ENCODE data around the gene UBQLN4.
"Not testable (repeated sequence)": the region's sequence is repeated elsewhere in the genome, so short reads cannot be mapped to it uniquely, and the experiment has no call there.

UBQLN4 gene

DNA sequence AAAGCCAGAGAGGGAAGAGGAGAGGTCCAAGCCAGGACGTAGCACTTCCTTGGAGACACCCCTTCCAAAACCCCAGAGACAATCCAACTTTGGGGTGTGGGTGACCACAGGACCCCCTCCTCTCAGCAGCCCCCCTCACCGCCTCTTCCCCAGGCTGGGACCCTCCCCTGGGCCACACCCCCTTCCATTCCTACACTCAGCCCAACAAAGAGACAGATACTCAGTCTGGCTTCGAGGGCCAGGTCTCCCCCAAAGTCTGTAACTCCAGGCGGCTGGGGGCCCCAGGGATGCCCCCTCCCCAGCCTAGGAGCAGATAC, 27.2 kb upstream of the UBQLN4 start:
- no peak for FAIRE-seq

DNA sequence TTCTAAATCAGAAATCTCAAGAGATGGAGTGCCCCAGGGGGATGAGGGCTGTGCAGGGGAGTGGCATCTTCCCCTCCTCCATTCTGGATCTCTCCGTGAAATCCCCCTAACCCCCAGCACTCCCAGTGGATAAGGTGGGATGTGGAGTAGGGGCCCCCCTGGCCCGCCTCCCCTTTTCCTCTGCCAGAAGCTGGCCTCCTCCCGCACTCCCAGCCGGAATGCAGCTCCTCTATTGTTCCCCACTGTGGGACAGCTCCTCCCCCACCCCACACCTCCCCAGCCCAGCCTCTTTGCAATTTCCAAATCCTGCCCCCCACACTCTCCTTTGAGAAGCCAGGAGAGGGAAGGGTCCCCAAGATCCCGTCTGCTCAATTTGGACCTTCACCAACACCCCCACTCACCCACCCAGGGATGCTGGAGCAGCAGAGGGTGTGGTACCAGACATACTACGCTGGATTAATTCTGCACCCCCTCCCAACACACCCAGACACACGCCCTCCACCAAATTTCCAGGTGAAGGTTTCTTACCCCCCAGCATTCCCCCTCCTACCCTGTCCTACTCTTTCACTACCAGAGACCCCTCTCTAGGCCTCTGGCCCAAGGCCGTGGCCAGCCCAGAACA, 26.8 kb upstream of the UBQLN4 start:
- FAIRE-seq, result no peak

DNA sequence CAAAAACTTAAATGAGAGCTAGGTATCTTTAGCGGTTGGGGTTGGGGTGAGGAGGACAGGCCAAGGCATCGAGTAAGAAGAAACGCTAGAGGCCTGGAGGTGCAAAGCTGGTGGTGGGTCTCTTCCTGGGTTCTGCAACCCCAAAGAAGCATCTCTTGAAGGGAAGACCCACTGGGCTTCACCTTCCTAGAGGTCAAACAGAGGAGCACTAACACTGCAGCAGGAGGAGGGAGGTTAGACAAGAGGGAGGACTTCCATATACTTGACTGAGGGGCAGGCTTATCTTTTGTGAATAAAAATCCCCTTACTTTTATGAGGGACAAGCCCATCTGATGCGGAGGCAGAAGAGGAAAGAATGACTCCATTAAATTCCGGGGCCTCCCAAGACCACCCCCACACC, 26.2 kb upstream of the UBQLN4 start:
- FAIRE-seq, result no peak

DNA sequence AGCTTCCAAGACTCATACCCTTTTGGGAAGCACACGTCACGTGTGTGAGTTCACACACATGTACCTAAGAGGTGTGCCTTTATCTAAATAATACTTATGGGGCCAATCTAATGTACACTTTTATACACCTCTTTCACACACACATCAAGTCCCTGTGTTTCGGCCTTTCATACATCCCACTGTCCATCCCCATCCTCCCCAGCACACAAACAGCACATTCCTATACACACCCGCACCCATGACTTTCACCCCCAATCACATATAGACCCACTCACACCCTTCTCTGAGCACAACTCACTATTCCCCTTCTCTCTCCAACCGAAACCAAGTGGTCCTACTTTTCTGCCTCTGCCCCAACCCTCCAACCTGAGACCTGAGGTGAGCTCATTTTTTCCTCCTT, 25.1 kb upstream of the UBQLN4 start:
- no peak for FAIRE-seq

DNA sequence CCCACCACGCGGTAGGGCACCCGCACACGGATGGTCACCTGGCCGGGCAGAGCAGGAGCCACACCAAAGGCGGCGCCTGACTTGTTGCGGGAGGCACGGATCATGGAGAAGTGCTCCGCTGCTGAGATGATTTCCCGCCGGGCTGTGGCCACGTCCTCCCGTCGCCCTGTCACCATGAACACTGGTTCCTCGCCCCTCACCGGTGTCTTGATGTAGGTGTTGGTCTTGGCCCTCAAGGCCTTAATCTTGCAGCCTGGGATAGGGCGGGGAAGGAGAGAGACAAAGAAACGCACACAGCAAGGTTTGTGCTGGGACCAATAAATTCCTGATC, 23.8 kb upstream of the UBQLN4 start:
- FAIRE-seq, result no peak

DNA sequence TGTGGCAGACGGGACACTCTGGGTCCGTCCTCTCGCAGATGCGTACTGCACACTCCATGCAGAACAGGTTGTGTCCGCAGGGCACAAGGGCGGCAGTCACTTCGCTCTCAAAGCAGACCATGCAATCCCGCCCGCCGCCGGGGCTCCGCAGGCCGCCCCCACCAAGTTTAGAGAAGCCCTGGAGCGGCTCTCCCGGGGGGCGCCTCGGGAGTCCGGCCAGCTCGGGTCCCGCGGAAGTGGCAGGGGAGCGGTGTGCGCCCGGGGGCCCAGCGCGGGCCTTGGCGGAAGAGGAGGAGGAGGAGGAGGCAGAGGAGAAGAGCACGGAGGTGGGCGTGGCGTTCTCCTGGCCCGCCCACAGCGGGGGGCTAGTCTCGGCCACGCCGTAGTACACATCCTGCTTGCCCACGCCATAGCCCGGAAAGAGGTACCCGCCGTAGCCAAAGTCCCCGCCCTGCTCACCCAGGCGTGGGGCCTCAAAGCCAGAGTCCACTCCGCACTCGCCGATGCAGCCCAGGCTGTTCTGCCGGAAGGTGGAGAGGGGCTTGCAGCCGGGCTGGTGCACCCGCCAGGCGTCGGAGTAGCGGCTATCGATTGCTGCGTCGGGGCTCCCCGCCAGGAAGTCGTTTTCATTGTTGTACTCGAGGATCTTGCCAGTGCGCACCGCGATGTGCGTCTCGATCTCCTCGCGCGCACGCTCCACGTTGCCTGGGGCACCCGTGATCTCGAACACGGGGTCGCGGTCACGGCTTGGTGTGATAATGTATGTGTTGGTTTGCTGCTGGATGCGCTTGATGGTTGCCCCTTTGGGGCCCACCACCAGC, 23.2 kb upstream of the UBQLN4 start:
- FAIRE-seq, result no peak

DNA sequence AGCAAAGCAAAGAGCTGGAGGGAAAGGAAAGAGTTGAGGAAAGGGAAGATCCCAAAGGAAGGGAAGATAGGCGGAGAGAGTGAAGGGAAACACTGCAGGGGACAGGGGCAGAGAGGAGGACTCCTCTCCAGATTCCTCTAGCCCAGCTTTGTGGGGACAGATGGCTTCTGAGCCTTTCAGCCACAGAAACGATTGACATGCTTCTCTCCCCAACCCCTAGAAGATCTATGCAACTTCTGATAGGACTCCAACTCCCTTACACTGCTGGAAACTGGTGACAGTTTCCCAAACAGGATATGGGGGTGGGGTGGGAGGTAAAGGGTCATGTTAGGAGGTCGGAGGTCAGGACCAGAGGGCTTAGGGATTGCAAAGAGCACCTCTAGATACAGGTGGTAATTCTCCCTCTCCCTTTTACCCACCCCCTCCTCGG, 22.2 kb upstream of the UBQLN4 start:
- FAIRE-seq, result no peak

DNA sequence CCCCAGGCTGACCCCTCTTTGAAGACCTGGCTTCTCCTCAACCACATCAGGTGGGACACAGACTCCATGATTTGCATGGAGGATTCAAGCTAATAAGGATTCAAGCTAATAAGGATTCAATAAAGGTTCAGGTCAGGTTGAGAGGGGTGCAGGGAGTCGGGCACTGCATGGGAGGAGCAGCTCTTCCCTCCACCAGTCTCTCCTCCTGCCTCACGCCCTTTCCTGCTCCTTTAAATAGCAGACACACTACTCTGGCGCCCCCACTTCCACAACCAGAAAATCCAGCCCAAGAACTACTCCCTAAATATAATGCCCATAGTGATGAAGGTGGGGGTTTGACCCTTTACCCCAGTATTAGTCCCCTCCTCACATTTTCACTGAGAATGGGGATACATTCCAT, 21.6 kb upstream of the UBQLN4 start:
- FAIRE-seq, result no peak

DNA sequence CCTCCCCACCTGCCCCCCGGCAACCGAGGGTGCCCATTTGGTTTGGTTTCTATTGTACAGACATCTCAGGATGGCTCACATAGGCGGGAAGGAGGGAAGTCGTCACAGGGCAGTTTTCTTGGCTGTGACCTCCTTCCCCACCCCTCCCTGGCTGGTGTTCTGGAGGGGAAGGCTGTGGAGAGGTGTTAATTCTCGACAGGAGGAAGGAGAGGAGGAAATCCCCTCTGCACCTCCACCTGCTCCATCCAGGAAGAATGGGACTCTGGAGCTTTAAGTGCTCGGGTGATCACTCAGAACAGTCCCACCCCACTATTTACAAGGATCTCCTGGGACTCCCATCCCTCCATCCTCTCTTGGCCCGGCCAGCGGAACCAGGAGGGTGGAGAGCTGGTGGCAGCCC, 21.1 kb upstream of the UBQLN4 start:
- FAIRE-seq, result no peak

DNA sequence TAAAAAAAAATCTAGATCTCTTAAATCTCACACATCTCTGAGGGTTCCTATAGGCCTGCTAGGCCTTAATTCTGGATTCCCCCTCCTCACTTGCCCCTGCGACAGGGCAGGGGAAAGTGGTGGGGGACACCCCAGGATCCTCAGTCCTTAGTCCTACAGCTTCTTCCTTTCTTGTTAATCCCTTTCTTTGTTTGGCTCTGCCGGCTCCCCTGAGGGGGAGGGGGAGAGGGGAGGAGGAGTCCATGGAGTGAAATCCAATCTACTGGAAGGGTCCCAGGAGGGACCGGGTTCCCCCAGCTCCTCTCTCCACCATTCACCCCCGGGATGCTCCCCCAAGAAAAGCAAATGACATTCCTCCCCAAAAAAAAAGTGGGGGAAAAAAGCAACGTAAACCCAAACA, 20.1 kb upstream of the UBQLN4 start:
- FAIRE-seq, result no peak

DNA sequence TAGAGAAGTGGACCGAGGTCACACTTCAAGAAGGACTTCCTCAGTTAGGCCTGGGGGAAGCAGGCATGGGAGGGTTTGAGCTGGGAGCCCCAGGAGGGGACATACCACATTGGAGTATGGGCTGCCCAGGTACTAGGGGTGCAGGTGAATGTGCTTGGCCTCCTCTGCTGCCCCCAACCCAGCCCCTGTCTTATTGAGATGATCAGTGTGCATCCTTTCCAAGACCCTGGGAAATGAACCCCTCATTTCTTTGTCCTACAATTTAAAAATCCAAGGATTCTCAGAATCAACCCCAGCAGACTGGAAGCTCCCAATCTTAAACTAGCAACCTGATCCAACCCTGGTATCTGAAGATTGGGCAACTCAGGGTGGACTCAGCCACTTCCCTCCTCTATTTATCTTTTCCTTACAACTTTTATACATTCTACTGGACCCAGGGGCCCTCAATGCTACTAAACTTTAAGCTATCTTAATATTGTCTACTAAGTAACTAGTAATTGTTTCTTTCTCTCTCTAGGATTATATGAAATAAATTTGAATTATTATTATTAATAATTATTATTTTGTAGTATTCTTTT, 19.6 kb upstream of the UBQLN4 start:
- FAIRE-seq, result no peak

DNA sequence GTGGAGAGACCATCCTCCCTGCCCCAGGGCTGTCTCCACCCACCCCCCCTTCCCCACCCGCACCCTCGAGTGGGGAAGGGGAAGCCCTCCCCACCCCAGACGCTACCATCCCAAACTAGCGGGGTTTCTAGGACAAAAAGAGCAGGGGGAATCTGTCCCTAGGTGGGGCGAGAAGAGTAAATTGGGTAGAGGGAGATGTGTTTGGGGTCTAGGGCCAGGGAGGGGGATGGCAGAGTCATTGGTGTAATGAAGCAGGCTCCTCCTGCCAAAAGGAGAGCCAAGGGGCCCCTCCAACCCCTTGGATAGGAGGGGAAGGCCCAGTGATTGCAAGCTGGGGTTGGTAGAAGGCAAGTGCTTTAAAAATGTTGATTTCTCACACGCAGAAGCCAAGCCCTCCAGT, 18.7 kb upstream of the UBQLN4 start:
- no peak for FAIRE-seq

DNA sequence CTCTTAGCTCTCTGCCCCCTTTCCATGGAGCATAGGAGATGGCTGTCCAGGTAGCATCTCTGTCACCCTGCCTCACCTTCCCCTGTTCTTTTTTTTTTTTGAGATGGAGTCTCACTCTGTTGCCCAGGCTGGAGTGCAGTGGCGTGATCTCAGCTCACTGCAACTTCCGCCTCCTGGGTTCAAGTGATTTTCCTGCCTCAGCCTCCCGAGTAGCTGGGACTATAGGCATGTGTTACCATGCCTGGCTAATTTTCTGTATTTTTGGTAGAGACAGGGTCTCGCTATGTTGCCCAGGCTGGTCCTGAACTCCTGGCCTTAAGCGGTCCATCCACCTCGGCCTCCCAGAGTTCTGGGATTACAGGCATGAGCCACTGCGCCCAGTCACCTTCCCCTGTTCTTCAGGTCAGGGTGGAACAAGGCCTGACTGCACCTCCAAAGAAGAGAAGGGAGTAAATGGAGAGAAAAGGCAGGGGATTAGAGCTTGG, 17.8 kb upstream of the UBQLN4 start:
- not testable (repeated sequence) for FAIRE-seq

DNA sequence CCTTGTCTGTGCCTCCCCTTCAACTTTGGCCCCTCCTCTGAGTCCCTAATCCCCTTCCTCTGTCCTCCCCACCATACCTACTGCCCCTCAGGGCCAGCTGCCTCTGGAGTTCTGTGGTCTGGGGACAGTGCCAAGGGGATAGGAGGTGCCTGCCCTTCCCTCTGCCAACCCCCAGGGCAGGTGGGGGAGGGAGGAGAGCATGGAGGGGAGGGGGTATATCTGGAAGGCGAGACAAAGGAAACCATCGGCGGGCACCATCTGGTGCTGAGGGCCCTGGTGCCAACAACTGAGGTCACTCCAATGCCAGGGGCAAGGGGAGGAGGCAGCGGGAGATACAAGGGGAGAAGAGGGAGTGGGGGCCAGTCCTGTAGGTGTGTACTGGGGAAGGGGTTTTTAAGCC, 16.9 kb upstream of the UBQLN4 start:
- no peak for FAIRE-seq

DNA sequence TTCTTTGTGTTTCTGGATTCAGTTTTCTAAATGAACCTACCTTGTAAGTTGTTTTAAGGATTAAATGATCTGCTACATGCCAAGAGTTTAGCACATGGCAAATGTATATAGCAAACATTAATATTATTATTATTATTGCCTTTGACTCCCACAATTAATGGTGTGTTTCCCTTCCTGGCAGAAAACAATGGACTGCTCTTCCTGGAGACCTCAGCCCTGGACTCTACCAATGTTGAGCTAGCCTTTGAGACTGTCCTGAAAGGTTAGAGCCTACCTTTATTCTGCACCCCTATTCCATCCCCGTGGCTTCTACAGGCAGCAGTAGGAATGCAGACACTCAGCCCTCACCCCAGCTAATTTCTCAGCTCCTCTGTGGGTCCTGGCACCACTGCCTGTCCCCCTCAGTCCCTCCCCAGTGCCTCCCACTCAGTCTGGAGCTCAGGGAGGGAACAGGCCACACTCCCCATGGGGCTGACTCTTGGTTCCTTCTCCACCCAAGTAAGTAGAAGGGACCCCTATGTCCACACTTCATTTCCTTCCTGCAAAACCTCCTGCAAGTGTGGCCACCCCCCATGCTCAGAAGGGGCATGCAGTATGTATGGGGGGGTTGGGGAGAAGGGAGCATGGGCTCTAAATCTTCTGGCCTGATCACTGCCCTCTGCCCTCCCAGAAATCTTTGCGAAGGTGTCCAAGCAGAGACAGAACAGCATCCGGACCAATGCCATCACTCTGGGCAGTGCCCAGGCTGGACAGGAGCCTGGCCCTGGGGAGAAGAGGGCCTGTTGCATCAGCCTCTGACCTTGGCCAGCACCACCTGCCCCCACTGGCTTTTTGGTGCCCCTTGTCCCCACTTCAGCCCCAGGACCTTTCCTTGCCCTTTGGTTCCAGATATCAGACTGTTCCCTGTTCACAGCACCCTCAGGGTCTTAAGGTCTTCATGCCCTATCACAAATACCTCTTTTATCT, 16.2 kb upstream of the UBQLN4 start:
- FAIRE-seq, result no peak

DNA sequence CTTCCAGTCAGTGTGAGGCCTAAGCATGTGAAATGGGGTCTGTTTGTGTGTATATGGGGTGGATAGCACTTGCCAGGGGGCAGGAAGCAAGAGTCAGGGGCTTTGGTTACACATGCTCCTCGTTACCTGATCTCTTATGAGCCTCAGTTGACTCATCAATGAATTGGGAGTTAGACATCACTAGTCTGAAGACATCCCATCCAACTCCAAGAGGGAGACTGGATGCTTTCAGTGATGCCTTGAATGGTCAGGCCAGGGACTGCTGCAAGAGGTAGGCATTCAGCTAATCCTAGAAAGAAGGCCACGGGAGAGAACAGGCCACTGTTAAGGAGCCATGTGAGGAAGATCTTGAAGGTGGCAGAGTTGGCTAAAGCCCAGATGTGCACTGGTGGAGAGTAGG, 13.7 kb upstream of the UBQLN4 start:
- FAIRE-seq, result no peak

DNA sequence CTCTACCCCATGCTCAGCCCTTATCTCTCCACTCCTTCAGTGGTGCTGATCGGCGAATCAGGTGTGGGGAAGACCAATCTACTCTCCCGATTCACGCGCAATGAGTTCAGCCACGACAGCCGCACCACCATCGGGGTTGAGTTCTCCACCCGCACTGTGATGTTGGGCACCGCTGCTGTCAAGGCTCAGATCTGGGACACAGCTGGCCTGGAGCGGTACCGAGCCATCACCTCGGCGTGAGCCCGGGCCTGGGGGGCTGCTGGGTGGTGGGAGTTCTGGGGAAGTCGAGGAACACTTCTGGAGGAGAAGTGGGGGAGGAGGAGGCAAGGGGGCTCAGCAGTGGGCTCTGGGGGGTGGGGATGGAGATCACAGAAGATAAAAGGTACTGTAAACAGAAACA, 12.3 kb upstream of the UBQLN4 start:
- no peak for FAIRE-seq

DNA sequence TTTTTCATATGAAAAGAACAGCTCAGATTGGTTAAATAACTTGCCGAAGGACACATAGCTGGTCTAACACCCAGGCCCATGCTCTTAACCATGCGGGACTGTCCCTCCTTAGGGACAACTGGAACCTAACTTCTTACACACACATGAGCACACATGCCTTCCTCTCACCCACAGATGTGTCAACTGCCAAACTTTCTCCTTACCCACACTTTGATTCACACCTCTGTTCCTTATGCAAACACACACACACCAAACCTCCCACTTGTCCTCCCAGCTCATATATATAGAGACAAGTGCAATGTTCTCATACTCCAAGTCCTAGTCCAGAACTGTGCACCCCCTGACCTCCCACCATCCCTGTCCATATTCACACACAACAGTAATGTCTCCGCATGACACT, 11.6 kb upstream of the UBQLN4 start:
- no peak for FAIRE-seq

DNA sequence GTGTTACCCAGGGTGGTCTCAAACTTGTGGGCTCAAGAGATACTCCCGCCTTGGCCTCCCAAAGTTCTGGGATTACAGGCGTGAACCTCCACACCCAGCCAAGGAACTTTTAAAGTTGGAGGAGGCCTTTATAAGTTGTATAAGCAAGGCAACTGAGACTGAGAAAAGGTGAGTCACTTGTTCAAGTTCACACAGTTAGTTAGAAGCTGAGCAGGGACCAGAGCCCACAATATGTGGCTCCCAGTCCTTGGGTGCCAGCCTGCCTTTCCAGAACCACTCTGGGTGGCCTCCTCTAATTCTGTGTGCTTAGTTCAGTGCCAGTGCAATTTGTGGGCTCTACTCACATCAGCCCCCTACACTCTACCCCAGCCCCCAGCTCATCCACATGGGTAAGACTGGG, 11.0 kb upstream of the UBQLN4 start:
- FAIRE-seq, result no peak

DNA sequence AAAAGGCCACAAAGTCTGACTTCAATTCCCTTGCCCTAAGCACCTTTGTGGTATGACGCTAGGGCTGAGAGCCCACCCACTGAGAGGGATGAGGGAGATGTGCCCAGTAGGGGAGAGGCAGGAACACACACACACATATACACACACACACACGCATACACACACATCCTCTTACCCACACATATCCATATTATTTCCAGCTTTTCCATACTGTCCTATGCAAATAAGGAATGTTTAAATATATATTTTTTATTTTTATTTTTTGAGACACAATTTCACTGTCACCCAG, 10.3 kb upstream of the UBQLN4 start:
- no peak for FAIRE-seq

DNA sequence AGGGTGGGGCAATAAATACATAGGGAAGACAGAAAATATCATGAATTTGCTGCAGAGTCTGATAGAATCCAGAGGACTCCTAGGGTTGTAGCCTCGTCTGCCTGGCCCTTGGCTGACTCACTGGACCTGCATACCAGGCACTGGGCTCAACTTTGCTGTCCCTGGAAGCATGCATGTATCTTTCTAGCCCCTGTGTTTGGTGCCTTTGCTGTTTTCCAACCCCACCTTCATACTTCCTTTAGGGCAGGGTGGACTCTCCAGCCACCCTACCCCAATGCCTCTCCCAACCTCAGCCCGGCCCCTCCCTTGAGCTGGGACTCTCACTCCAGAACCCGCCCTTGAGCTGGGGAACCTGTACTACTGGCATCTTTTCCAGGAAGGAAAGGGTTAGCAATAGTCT, 8.6 kb upstream of the UBQLN4 start:
- FAIRE-seq, result no peak

DNA sequence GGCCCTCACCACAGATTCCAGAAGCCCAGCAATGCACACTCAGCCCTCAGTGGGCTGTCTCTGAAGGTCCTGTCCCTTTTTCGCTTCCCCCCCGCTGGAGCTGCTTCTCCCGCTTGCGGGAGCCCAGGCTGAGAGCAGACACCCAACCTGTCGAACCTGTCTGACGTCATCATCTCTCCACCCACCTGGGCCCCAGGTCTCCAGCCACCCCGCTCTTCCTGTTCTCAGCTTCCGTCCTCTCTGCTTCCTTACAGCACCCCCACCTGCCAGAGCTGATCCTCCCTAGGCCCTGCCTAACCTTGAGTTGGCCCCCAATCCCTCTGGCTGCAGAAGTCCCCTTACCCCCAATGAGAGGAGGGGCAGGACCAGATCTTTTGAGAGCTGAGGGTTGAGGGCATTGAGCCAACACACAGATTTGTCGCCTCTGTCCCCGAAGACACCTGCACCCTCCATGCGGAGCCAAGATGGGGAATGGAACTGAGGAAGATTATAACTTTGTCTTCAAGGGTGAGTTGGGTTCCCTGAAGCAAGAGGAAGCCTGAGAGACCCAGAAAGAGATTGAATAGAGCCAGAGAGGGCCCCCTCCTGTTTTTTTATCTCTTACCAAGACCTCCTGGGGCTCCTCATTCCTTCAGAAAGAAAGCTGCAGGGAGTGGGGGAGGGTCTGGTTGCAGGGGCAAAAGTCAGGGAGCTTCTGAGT, 7.5 kb upstream of the UBQLN4 start, which contains the start of gene RAB25:
Gene RAB25, plus strand, starts transcription at position 224 of the 700 bp plus-strand sequence. Its CDS starts 241 bp downstream, at position 465.
- FAIRE-seq, result no peak

DNA sequence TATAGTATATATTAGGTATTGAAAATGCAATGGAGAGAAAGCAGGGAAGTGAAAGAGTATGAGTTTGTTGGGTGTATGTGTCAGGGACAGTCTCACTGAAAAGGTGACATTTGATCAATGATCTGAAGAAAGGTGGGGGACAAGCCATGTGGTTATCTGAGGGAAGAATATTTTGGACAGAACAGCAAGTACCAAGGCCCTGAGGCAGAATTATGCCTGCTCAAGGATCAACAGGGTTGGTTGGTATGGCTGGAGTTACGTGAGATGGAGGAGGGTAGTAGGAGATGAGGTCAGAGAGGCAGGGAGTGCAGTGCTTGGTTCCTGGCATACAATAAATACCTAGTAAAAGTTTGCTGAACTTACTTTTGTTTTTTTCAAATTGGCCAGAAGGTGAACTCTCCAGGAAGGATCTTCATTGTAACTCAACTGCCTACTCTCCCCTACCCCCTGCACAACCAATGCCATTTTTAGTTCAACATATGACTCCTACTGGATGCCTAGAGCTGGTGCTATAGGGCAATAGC, 2.8 kb upstream of the UBQLN4 start:
- no peak for FAIRE-seq
